ENCODE results near the gene HIVEP3.

- TF ChIP-seq CTCF (conservative IDR thresholded peaks at IDR 0.05), result no peak
- TF ChIP-seq EZH2 (IDR thresholded peaks at IDR 0.05; ENCODE audit: low read depth), result no peak
Observed at GRCh38 chr1:41766041-41766440, 152.7 kb downstream of the HIVEP3 start.
